ENCODE data around the gene MMP28. TPM values are rescaled to one million over a fixed set of nuclear protein-coding genes. Genes with fewer than 3 reads are reported as not detected.

MMP28 gene
- total and polyA plus RNA-seq, 4 donors: 30.5 to 72.6 (median 44.3) TPM

DNA sequence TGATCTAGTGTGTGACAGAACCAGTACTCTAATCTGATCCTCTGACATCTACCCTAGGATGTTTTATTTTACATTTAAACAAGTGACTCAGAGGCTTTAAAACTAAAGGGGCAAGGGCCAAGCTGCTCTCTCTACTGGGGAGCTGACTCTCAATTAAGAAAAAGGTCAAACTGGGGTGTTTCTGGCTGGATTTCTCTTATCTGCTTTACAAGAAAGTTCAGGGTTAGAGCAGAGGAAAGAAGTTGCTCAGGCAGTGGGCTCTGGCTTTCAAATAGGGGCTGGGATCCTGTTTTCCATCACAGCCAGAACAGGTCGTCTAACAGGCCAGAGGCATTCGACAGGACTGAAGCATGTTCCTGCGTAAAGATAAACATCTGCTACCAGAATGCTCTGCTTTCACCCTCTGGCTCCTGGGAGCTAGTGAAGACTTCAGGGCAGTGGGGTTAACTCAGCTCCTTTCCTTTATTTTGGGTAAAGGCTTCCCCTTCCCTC is 8.5 kb downstream of the MMP28 start:
- Histone ChIP-seq H3K27ac (ENCODE audit: low read depth in 1 of 2, low read length in 1 of 2) (peak overlapping the region in 1 of 2 donors; percentile 77), H3K4me1 (ENCODE audit: control insufficient read depth in 5 of 5, insufficient read depth in 5 of 5, low read length in 5 of 5) (peaks cover 0 to 17% (median 7%) of the 10 kb centered on the region in 5 donors), H3K27me3 (ENCODE audit: control insufficient read depth in 3 of 3, insufficient read depth in 3 of 3, low read length in 2 of 3) (peaks cover 0 to 9% (median 0%) of the 10 kb centered on the region in 3 donors), H3K4me3 (no peak overlapping the region), H3K9ac (ENCODE audit: insufficient read depth in 1 of 2, low read length in 2 of 2) (no peak overlapping the region), H3K9me3 (ENCODE audit: control insufficient read depth in 4 of 4, insufficient read depth in 3 of 4, low read length in 3 of 4) (no peaks in the 10 kb centered on the region), H3K36me3 (ENCODE audit: control insufficient read depth in 4 of 4, insufficient read depth in 4 of 4, low read length in 4 of 4) (no peaks in the 10 kb centered on the region)
- no peak for DNase-seq
- TF ChIP-seq, protein P1, sequence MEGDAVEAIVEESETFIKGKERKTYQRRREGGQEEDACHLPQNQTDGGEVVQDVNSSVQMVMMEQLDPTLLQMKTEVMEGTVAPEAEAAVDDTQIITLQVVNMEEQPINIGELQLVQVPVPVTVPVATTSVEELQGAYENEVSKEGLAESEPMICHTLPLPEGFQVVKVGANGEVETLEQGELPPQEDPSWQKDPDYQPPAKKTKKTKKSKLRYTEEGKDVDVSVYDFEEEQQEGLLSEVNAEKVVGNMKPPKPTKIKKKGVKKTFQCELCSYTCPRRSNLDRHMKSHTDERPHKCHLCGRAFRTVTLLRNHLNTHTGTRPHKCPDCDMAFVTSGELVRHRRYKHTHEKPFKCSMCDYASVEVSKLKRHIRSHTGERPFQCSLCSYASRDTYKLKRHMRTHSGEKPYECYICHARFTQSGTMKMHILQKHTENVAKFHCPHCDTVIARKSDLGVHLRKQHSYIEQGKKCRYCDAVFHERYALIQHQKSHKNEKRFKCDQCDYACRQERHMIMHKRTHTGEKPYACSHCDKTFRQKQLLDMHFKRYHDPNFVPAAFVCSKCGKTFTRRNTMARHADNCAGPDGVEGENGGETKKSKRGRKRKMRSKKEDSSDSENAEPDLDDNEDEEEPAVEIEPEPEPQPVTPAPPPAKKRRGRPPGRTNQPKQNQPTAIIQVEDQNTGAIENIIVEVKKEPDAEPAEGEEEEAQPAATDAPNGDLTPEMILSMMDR (IDR thresholded peaks at IDR 0.05; ENCODE audit: control extremely low read depth, extremely low read depth): no peak
- 36% methylated on average over 3 of the region's 3 CpGs for WGBS, 2 donors
- no peak for ATAC-seq (ENCODE audit: insufficient read depth, low FRiP score)

DNA sequence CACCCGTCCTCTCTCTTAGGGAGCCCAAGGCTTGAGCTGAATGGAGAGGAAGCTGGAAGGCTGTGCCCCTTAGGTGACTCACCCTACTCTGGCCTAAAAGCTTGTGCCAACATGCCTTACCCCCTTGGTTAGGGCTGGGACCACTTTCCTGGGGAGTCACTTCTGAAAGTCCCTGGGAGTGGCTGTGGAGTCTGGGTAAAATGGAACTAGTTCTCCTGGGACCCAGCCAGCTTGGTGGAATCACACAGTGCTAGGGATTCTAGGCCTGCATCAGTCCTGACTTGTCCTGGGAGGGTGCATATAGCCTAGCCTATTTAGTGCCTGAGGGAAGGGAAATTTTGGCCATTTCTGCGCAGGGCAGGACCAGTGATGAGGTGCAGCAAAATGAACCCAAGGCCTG is 10.5 kb downstream of the MMP28 start:
- no peak overlapping the region for H3K9ac ChIP-seq (ENCODE audit: insufficient read depth in 1 of 2, low read length in 2 of 2)
- TF ChIP-seq, protein P1 (IDR thresholded peaks at IDR 0.05; ENCODE audit: control extremely low read depth, extremely low read depth): no peak

DNA sequence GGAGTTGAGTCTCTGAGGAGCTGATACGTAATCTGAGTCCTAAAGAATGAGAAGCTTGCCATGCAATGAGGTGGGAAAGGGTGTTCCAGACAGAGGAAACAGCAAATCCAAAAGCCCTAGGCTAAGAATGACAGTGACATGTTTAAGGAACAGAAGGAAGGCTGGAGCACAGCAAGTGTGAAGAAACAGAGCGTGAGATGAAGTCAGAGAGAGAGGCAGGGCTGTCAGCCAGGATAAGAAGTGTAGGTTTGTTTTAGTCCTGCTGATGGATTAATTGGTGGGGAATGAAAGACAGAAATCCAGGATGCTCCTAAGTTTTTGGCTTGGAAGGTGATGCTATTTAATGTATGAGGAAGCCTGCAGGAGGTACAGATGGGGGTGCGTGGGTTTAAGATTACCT is 14.5 kb downstream of the MMP28 start:
- no peak for DNase-seq
- TF ChIP-seq, protein P1 (IDR thresholded peaks at IDR 0.05; ENCODE audit: control extremely low read depth, extremely low read depth): no peak
- no peaks in the 10 kb centered on the region for H3K9me3 ChIP-seq (ENCODE audit: control insufficient read depth in 4 of 4, insufficient read depth in 3 of 4, low read length in 3 of 4)
- H3K9ac ChIP-seq (ENCODE audit: insufficient read depth in 1 of 2, low read length in 2 of 2): no peak overlapping the region
- peaks cover 0 to 2% (median 0%) of the 10 kb centered on the region in 3 donors for H3K27me3 ChIP-seq (ENCODE audit: control insufficient read depth in 3 of 3, insufficient read depth in 3 of 3, low read length in 2 of 3)
- no peak overlapping the region for H3K27ac ChIP-seq (ENCODE audit: low read depth in 1 of 2, low read length in 1 of 2)
- WGBS, 2 donors: 77 to 83% methylated on average over 3 of the region's 3 CpGs
- H3K36me3 ChIP-seq (ENCODE audit: control insufficient read depth in 4 of 4, insufficient read depth in 4 of 4, low read length in 4 of 4): no peaks in the 10 kb centered on the region
- no peak for ATAC-seq (ENCODE audit: insufficient read depth, low FRiP score)
- peaks cover 0 to 23% (median 9%) of the 10 kb centered on the region in 5 donors for H3K4me1 ChIP-seq (ENCODE audit: control insufficient read depth in 5 of 5, insufficient read depth in 5 of 5, low read length in 5 of 5)
- no peak overlapping the region for H3K4me3 ChIP-seq

More for the DNA sequence above, 10.5 kb downstream of the MMP28 start:
- Histone ChIP-seq H3K9me3 (ENCODE audit: control insufficient read depth in 4 of 4, insufficient read depth in 3 of 4, low read length in 3 of 4) (no peaks in the 10 kb centered on the region), H3K4me3 (no peak overlapping the region), H3K4me1 (ENCODE audit: control insufficient read depth in 5 of 5, insufficient read depth in 5 of 5, low read length in 5 of 5) (peaks cover 0 to 17% (median 7%) of the 10 kb centered on the region in 5 donors), H3K36me3 (ENCODE audit: control insufficient read depth in 4 of 4, insufficient read depth in 4 of 4, low read length in 4 of 4) (no peaks in the 10 kb centered on the region), H3K27me3 (ENCODE audit: control insufficient read depth in 3 of 3, insufficient read depth in 3 of 3, low read length in 2 of 3) (no peaks in the 10 kb centered on the region), H3K27ac (ENCODE audit: low read depth in 1 of 2, low read length in 1 of 2) (peak overlapping the region in 1 of 2 donors; percentile 80)
- DNase-seq (no peak), ATAC-seq (ENCODE audit: insufficient read depth, low FRiP score) (no peak)
- WGBS, 2 donors: 75 to 77% methylated on average over 2 of the region's 2 CpGs
